KMS-11 (cell line): ENCODE data around the gene CETN3.
"Not testable (repeated sequence)": the region's sequence is repeated elsewhere in the genome, so short reads cannot be mapped to it uniquely, and the experiment has no call there.

Experiments used
- H2AFZ ChIP-seq: fragments of 200-600 bp; sonication (generic); 2 replicates; pipeline ENCODE4 v1.6.1; 2016; ENCODE audit warnings: antibody characterized with exemption, mixed run types, low read depth
- H3K27ac ChIP-seq: fragments of 200-600 bp; sonication (generic); 2 replicates; pipeline ENCODE4 v1.6.1; 2016; ENCODE audit warnings: mild to moderate bottlenecking, mixed run types
- H3K27me3 ChIP-seq: fragments of 200-600 bp; sonication (generic); 2 replicates; pipeline ENCODE4 v1.6.1; 2017; ENCODE audit warnings: mild to moderate bottlenecking, low read depth, mixed run types, moderate library complexity; ENCODE audit not compliant: insufficient read depth
- H3K36me3 ChIP-seq: fragments of 200-600 bp; sonication (generic); 2 replicates; pipeline ENCODE4 v1.6.1; 2017; ENCODE audit warnings: mild to moderate bottlenecking, mixed run types; ENCODE audit not compliant: insufficient read depth
- H3K4me1 ChIP-seq: fragments of 200-600 bp; sonication (generic); 2 replicates; pipeline ENCODE4 v1.6.1; 2016; ENCODE audit warnings: mild to moderate bottlenecking, low read depth, mixed run types; ENCODE audit not compliant: poor library complexity, severe bottlenecking
- H3K4me2 ChIP-seq: fragments of 200-600 bp; sonication (generic); 2 replicates; pipeline ENCODE4 v1.7.0; 2016; ENCODE audit warnings: mild to moderate bottlenecking, mixed run types
- H3K4me3 ChIP-seq: fragments of 200-600 bp; sonication (generic); IDR thresholded peaks from 2 replicates; pipeline ENCODE4 v1.6.1; 2017; ENCODE audit warnings: low read depth, low read length, mixed read lengths; ENCODE audit not compliant: insufficient read depth
- H3K79me2 ChIP-seq: fragments of 200-600 bp; sonication (generic); 2 replicates; pipeline ENCODE4 v1.6.1; 2016; ENCODE audit warnings: low read depth, mixed run types; ENCODE audit not compliant: insufficient read depth
- H3K9ac ChIP-seq: fragments of 200-600 bp; sonication (generic); 2 replicates; pipeline ENCODE4 v1.6.1; 2016; ENCODE audit warnings: mild to moderate bottlenecking, mixed run types
- H4K20me1 ChIP-seq: fragments of 200-600 bp; sonication (generic); 2 replicates; pipeline ENCODE4 v1.6.1; 2016; ENCODE audit warnings: mild to moderate bottlenecking, mixed run types; ENCODE audit not compliant: insufficient read depth
- TF ChIP-seq, protein P1 (sequence below): fragments of 200-600 bp; sonication (generic); conservative IDR thresholded peaks from 2 replicates; pipeline ENCODE4 v1.6.1; 2017; ENCODE audit warnings: low read depth, mild to moderate bottlenecking, antibody characterized with exemption, low read length, moderate library complexity, mixed read lengths

The CETN3 gene

DNA sequence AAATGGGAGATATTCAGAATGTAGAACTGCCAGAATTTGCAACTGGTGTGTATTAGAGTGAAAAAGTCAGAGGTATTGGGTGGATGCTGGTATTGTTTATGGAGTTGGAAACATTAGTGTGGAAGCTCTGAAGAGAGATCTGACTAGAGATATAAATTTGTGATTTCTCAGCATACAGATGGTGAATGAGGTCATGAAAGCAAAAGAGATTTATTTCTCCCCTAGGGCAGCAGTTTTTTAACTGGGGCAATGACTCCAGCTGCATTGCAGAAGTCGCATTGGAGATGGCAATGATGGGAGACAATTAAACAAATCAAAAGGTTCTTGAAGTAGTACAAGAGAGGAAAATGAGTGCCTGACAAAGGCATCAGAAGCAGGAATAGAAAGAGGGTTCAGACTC, 64.9 kb downstream of the CETN3 start:
- Histone ChIP-seq H3K27ac (no peak overlapping the region), H4K20me1 (no peaks in the 10 kb centered on the region), H3K4me3 (no peak overlapping the region), H3K9ac (no peak overlapping the region), H3K4me2 (no peak overlapping the region), H3K4me1 (no peaks in the 10 kb centered on the region), H2AFZ (no peak overlapping the region), H3K27me3 (no peaks in the 10 kb centered on the region), H3K79me2 (no peaks in the 10 kb centered on the region), H3K36me3 (no peaks in the 10 kb centered on the region)
- TF ChIP-seq, protein P1, sequence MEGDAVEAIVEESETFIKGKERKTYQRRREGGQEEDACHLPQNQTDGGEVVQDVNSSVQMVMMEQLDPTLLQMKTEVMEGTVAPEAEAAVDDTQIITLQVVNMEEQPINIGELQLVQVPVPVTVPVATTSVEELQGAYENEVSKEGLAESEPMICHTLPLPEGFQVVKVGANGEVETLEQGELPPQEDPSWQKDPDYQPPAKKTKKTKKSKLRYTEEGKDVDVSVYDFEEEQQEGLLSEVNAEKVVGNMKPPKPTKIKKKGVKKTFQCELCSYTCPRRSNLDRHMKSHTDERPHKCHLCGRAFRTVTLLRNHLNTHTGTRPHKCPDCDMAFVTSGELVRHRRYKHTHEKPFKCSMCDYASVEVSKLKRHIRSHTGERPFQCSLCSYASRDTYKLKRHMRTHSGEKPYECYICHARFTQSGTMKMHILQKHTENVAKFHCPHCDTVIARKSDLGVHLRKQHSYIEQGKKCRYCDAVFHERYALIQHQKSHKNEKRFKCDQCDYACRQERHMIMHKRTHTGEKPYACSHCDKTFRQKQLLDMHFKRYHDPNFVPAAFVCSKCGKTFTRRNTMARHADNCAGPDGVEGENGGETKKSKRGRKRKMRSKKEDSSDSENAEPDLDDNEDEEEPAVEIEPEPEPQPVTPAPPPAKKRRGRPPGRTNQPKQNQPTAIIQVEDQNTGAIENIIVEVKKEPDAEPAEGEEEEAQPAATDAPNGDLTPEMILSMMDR: no peak

DNA sequence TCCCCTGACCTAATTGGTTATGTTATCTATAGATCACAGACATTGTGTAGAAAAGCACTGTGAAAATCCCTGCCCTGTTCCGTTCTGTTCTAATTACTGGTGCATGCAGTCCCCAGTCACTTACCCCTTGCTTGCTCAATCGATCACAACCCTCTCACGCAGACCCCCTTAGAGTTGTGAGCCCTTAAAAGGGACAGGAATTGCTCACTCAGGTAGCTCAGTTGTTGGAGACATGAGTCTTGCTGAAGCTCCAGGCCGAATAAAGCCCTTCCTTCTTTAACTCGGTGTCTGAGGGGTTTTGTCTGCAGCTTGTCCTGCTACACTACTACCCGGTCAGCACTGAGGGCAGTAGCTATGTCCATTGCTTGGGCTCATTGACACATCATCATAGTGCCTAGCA, 65.8 kb downstream of the CETN3 start:
- H3K9ac ChIP-seq: not testable (repeated sequence)

DNA sequence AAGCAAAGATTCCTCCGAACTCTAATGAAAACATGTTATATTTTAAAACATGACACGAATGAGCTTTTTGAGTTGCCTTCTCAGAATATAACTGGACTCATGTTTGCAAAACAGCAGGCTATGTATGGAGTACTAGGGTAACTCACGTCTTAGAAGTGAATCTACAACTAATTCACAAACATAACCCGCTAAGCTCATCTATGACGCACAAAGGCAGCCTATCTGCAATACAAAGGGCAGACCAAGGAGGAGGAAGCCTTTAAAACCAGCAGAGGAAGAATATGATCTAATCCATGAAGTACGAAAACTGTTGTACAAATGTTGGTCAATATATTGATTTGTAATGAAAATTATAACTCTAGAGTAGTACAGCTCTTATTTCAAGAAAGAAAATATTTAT, 67.0 kb downstream of the CETN3 start:
- H3K4me1 ChIP-seq: no peaks in the 10 kb centered on the region

More for the DNA sequence above, 65.8 kb downstream of the CETN3 start:
- not testable (repeated sequence) for H4K20me1 ChIP-seq, H3K27ac ChIP-seq, H2AFZ ChIP-seq, H3K27me3 ChIP-seq, H3K4me1 ChIP-seq, H3K4me3 ChIP-seq, H3K36me3 ChIP-seq, H3K79me2 ChIP-seq, H3K4me2 ChIP-seq

More for the DNA sequence above, 67.0 kb downstream of the CETN3 start:
- H3K4me3 ChIP-seq: no peak overlapping the region
- TF ChIP-seq, protein P1: no peak
- no peaks in the 10 kb centered on the region for H3K36me3 ChIP-seq
- H4K20me1 ChIP-seq: no peaks in the 10 kb centered on the region
- H3K4me2 ChIP-seq: no peak overlapping the region
- no peak overlapping the region for H3K27ac ChIP-seq
- H3K27me3 ChIP-seq: no peaks in the 10 kb centered on the region
- no peak overlapping the region for H2AFZ ChIP-seq
- H3K9ac ChIP-seq: no peak overlapping the region
- no peaks in the 10 kb centered on the region for H3K79me2 ChIP-seq
